Measurements from ENCODE around the gene CBS. TPM values are rescaled to one million over a fixed set of nuclear protein-coding genes. Genes with fewer than 3 reads are reported as not detected.
A peak's percentile ranks its signal among the peaks of the same experiment; 100 is the strongest.

Gene CBS
- total and polyA plus RNA-seq, 2 of the 13 experiments (the other 11 are each of a cell fraction or from before 2014, with no cell fraction given), result 64.7 to 99.3 TPM

- Histone ChIP-seq H3K9me3 (ENCODE audit: low read length) (no peaks in the 10 kb centered on the region), H3K4me3 (replicated peaks in 1 of 3; ENCODE audit: insufficient read depth in 1 of 3, low read depth in 2 of 3, low read length in 3 of 3) (no peak overlapping the region), H2AFZ (ENCODE audit: low read length) (no peak overlapping the region), H3K4me1 (ENCODE audit: insufficient read depth, low read length) (no peaks in the 10 kb centered on the region), H3K27ac (ENCODE audit: extremely low read length, insufficient read depth, low read length) (no peak overlapping the region), H3K9ac (ENCODE audit: insufficient read depth, low read depth, low read length) (no peak overlapping the region), H4K20me1 (ENCODE audit: insufficient read depth, low read length) (no peaks in the 10 kb centered on the region), H3K36me3 (replicated peaks in 1 of 2; ENCODE audit: control insufficient read depth in 1 of 2, insufficient read depth in 2 of 2, low read length in 2 of 2) (peaks cover 6 to 30% of the 10 kb centered on the region in 2 experiments; a peak in 4 of 5 replicates), H3K79me2 (ENCODE audit: insufficient read depth, low read length) (no peaks in the 10 kb centered on the region), H3K27me3 (ENCODE audit: control insufficient read depth in 1 of 2, insufficient read depth in 2 of 2, low read length in 2 of 2) (no peaks in the 10 kb centered on the region), H3K4me2 (ENCODE audit: low read depth, low read length) (no peak overlapping the region)
- CTCF ChIA-PET (ENCODE audit: low intra/inter-chr PET ratio, low total read pairs), result no interaction called here
- DNase-seq (ENCODE audit: low spot score), result no peak
- POLR2A ChIA-PET, result no interaction called here
- intact Hi-C loops (cut with micrococcal nuclease; ENCODE audit: unreplicated experiment), result no loop called here
- TF ChIP-seq FOXC1 (CRISPR knock-in tag; IDR thresholded peaks at IDR 0.05; ENCODE audit: borderline replicate concordance) (no peak), KAT7 (CRISPR knock-in tag; IDR thresholded peaks at IDR 0.05; ENCODE audit: borderline replicate concordance) (no peak), ATAD3A (CRISPR knock-in tag; IDR thresholded peaks at IDR 0.05) (no peak), IKZF5 (CRISPR knock-in tag; IDR thresholded peaks at IDR 0.05) (no peak), ZNF17 (CRISPR knock-in tag; IDR thresholded peaks at IDR 0.05) (no peak), ZNF891 (CRISPR knock-in tag; IDR thresholded peaks at IDR 0.05) (no peak), ZBTB34 (CRISPR knock-in tag; IDR thresholded peaks at IDR 0.05) (no peak), RFX3 (CRISPR knock-in tag; IDR thresholded peaks at IDR 0.05) (no peak), CENPT (CRISPR knock-in tag; IDR thresholded peaks at IDR 0.05; ENCODE audit: low read depth) (no peak), GABPB1 (CRISPR knock-in tag; IDR thresholded peaks at IDR 0.05) (no peak), ZNF296 (CRISPR knock-in tag; conservative IDR thresholded peaks at IDR 0.05) (no peak), BRCA1 (CRISPR knock-in tag; IDR thresholded peaks at IDR 0.05) (no peak), ZSCAN25 (CRISPR knock-in tag; IDR thresholded peaks at IDR 0.05) (no peak)
- TF ChIP-seq, protein P1, sequence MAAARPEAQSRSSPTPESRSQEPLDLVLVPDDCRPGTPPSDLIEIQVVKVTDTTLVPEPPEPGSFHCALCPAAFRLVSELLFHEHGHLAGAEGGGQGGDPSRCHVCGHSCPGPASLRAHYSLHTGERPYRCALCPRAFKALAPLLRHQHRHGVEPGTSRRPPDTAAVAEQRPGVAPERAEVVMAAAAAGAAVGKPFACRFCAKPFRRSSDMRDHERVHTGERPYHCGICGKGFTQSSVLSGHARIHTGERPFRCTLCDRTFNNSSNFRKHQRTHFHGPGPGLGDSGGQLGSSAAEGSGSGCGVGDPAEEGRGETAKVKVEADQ (CRISPR knock-in tag; IDR thresholded peaks at IDR 0.05; ENCODE audit: borderline replicate concordance), result no peak
- TF ChIP-seq, protein P2, sequence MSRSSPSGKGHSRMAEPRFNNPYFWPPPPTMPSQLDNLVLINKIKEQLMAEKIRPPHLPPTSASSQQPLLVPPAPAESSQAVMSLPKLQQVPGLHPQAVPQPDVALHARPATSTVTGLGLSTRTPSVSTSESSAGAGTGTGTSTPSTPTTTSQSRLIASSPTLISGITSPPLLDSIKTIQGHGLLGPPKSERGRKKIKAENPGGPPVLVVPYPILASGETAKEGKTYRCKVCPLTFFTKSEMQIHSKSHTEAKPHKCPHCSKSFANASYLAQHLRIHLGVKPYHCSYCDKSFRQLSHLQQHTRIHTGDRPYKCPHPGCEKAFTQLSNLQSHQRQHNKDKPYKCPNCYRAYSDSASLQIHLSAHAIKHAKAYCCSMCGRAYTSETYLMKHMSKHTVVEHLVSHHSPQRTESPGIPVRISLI (CRISPR knock-in tag; IDR thresholded peaks at IDR 0.05; ENCODE audit: borderline replicate concordance), result no peak
- TF ChIP-seq, protein P3, sequence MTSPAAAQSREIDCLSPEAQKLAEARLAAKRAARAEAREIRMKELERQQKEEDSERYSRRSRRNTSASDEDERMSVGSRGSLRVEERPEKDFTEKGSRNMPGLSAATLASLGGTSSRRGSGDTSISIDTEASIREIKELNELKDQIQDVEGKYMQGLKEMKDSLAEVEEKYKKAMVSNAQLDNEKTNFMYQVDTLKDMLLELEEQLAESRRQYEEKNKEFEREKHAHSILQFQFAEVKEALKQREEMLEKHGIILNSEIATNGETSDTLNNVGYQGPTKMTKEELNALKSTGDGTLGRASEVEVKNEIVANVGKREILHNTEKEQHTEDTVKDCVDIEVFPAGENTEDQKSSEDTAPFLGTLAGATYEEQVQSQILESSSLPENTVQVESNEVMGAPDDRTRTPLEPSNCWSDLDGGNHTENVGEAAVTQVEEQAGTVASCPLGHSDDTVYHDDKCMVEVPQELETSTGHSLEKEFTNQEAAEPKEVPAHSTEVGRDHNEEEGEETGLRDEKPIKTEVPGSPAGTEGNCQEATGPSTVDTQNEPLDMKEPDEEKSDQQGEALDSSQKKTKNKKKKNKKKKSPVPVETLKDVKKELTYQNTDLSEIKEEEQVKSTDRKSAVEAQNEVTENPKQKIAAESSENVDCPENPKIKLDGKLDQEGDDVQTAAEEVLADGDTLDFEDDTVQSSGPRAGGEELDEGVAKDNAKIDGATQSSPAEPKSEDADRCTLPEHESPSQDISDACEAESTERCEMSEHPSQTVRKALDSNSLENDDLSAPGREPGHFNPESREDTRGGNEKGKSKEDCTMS (CRISPR knock-in tag; conservative IDR thresholded peaks at IDR 0.05), result no peak
- no peak for ATAC-seq
- BruUV-seq (replicated peaks), result TSS peak; percentile 36
- FAIRE-seq, result no peak
- WGBS (ENCODE audit: low lambda C conversion rate), result 98% methylated on average over 12 of the region's 12 CpGs
- in situ Hi-C loops (cut with HindIII; ENCODE audit: extremely low pct_ligation_motif_present, low pct_unique_long_range_greater_than_20kb), result no loop called here
These were observed 44.5 kb downstream of the CBS start for GRCh38 chr21:43031121-43031619.
